IPS-18a (cell line): ENCODE measurements around the gene LIN52.
A peak's percentile ranks its signal among the peaks of the same experiment; 100 is the strongest.
"Not testable (repeated sequence)": the region's sequence is repeated elsewhere in the genome, so short reads cannot be mapped to it uniquely, and the experiment has no call there.

Experiments
- H3K27ac ChIP-seq: one replicate; pipeline ENCODE4 v1.5.1; 2013; ENCODE audit warnings: low read length
- H3K27me3 ChIP-seq: one replicate; pipeline ENCODE4 v1.6.1; 2013; ENCODE audit warnings: mild to moderate bottlenecking, low read length; ENCODE audit not compliant: control insufficient read depth, insufficient read depth
- H3K36me3 ChIP-seq: one replicate; pipeline ENCODE4 v1.6.1; 2013; ENCODE audit warnings: low read depth, low read length; ENCODE audit not compliant: control insufficient read depth
- H3K4me1 ChIP-seq: one replicate; pipeline ENCODE4 v1.6.1; 2013; ENCODE audit warnings: low read depth, low read length; ENCODE audit not compliant: control insufficient read depth
- H3K4me3 ChIP-seq: one replicate; pipeline ENCODE4 v1.5.1; 2013; ENCODE audit warnings: low read length
- H3K9ac ChIP-seq: one replicate; pipeline ENCODE4 v1.6.1; 2013; ENCODE audit warnings: mild to moderate bottlenecking, low read length, moderate library complexity
- H3K9me3 ChIP-seq: one replicate; pipeline ENCODE4 v1.6.1; 2013; ENCODE audit warnings: low read depth, low read length; ENCODE audit not compliant: control insufficient read depth

Gene LIN52

DNA sequence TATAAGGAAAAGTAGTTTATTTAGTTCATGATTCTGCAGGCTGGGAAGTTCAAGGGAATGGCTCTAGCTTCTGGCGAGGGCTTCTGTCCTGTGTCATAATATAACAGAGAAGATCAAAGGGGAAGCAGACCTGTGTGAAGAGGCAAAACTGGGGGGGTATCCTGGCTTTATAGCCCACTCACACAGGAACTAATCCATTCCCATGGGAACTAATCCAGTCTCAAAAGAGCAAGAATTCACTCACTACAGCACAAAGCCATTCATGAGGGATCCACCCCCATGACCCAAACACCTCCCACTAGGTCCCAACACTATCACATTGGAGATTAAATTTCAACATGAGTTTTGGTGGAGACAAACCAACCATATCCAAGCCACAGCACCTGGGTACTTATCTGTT, 7.4 kb upstream of the LIN52 start:
- Histone ChIP-seq H3K27ac (no peak overlapping the region), H3K36me3 (peaks cover 1% of the 10 kb centered on the region), H3K9me3 (no peaks in the 10 kb centered on the region), H3K4me3 (no peak overlapping the region), H3K4me1 (no peaks in the 10 kb centered on the region), H3K9ac (no peak overlapping the region), H3K27me3 (no peaks in the 10 kb centered on the region)

DNA sequence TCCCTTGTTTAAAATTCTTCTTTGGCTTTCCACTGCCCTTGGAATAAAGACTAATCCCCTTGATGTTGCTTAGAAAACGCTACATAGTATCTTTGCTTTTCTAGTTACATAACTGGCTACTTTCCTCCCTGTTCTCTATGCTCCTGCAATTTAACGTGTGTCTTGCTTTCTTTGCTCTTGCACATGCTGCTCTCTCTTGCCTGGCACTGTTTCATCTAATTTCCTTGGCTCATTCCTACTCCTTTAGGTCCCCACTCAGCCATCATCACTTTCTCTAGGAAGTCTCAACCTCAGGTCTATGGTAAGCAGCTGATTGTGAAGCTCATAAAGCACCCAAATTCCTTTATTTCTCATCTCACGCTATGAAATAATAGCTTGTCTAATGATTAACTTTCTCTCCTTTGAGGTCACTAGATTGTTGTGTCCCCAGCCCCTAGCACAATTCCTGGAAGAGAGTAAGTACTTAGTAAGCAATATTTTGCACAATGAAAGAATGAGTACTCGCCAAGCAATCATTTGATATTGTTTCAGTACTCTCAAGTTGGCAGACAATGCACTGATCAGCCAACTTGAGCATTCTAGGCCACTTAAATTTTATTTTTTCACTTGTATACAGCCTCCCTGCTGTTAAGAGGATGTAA, 3.8 kb upstream of the LIN52 start:
- H3K4me3 ChIP-seq = no peak overlapping the region
- no peaks in the 10 kb centered on the region for H3K27me3 ChIP-seq
- no peak overlapping the region for H3K9ac ChIP-seq
- no peaks in the 10 kb centered on the region for H3K9me3 ChIP-seq
- H3K27ac ChIP-seq = no peak overlapping the region
- peaks cover 4% of the 10 kb centered on the region for H3K4me1 ChIP-seq
- H3K36me3 ChIP-seq = no peaks in the 10 kb centered on the region

DNA sequence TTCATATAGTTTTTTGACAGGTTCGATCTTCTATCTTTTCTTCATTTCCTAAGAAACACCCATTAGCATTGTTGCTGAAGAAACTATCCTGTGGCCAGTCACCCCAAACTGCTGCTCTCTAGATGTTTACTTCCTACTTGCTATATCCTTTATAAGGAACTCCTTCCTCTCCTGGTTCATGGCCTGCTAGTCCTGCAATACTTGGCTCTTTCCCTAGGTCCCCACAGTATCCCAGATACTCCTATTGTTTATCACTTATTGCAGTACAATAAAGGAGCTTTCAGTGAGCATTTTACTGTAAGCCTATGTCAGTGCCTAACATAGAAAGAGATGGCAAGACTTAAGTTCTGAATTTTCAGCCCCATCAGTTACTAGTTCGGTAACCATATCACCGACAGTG, 3.3 kb upstream of the LIN52 start:
- H3K36me3 ChIP-seq = no peaks in the 10 kb centered on the region
- H3K4me1 ChIP-seq = peaks cover 5% of the 10 kb centered on the region
- no peaks in the 10 kb centered on the region for H3K27me3 ChIP-seq
- H3K9me3 ChIP-seq = no peaks in the 10 kb centered on the region
- H3K27ac ChIP-seq = no peak overlapping the region
- no peak overlapping the region for H3K9ac ChIP-seq
- H3K4me3 ChIP-seq = no peak overlapping the region

GRCh38 chr14:74083161-74083560, 1.6 kb upstream of the LIN52 start:
- no peak overlapping the region for H3K27ac ChIP-seq

GRCh38 chr14:74083784-74084276, 926 bp upstream of the LIN52 start:
- H3K4me3 ChIP-seq = peak overlapping the region; percentile 93
- H3K27ac ChIP-seq = peak overlapping the region; percentile 59
- H3K9me3 ChIP-seq = no peaks in the 10 kb centered on the region

More at GRCh38 chr14:74083161-74083560, 1.6 kb upstream of the LIN52 start:
- peak overlapping the region; percentile 93 for H3K4me3 ChIP-seq
- H3K36me3 ChIP-seq = no peaks in the 10 kb centered on the region
- H3K4me1 ChIP-seq = peaks cover 5% of the 10 kb centered on the region
- H3K27me3 ChIP-seq = no peaks in the 10 kb centered on the region
- H3K9ac ChIP-seq = peak overlapping the region; percentile 93
- no peaks in the 10 kb centered on the region for H3K9me3 ChIP-seq

GRCh38 chr14:74085047-74085637, 386 bp downstream of the LIN52 start:
- H3K27me3 ChIP-seq = no peaks in the 10 kb centered on the region
- peak overlapping the region; percentile 93 for H3K9ac ChIP-seq
- H3K4me3 ChIP-seq = peak overlapping the region; percentile 84
- H3K27ac ChIP-seq = peak overlapping the region; percentile 78
- H3K36me3 ChIP-seq = no peaks in the 10 kb centered on the region
- no peaks in the 10 kb centered on the region for H3K9me3 ChIP-seq
- peaks cover 5% of the 10 kb centered on the region for H3K4me1 ChIP-seq

More at GRCh38 chr14:74083784-74084276, 926 bp upstream of the LIN52 start:
- Histone ChIP-seq H3K9ac (peak overlapping the region; percentile 93), H3K36me3 (no peaks in the 10 kb centered on the region), H3K27me3 (no peaks in the 10 kb centered on the region), H3K4me1 (peaks cover 5% of the 10 kb centered on the region)

DNA sequence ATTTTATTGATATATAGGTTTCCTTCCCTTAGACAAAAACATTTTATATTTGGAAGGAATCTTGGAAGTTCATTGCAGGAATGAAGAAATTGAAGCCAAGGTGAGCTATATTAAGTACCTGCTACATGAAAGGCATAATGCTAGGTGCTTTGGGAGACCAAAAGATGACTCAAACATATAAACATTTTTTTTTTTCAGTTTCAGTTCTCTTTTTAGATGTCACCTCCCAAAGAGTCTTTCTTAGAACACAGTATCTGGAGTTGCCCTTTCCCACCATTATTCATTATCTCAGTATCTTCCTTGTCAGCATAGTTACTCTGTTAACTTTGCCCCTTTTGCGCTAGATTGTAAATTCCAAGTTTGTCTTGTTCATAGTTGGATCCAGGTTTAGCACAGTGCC, 1.1 kb downstream of the LIN52 start:
- peaks cover 5% of the 10 kb centered on the region for H3K4me1 ChIP-seq
- H3K27me3 ChIP-seq = no peaks in the 10 kb centered on the region
- no peak overlapping the region for H3K27ac ChIP-seq
- peaks cover 2% of the 10 kb centered on the region for H3K36me3 ChIP-seq
- H3K4me3 ChIP-seq = peak overlapping the region; percentile 84
- no peaks in the 10 kb centered on the region for H3K9me3 ChIP-seq
- H3K9ac ChIP-seq = peak overlapping the region; percentile 93

GRCh38 chr14:74089251-74090020, 4.7 kb downstream of the LIN52 start:
- H3K9ac ChIP-seq = no peak overlapping the region
- H3K36me3 ChIP-seq = peaks cover 8% of the 10 kb centered on the region
- H3K4me1 ChIP-seq = peaks cover 5% of the 10 kb centered on the region
- H3K9me3 ChIP-seq = no peaks in the 10 kb centered on the region
- H3K4me3 ChIP-seq = no peak overlapping the region
- H3K27ac ChIP-seq = no peak overlapping the region
- H3K27me3 ChIP-seq = no peaks in the 10 kb centered on the region

- H3K27ac ChIP-seq = no peak overlapping the region
- no peak overlapping the region for H3K4me3 ChIP-seq
- peaks cover 25% of the 10 kb centered on the region for H3K36me3 ChIP-seq
- no peaks in the 10 kb centered on the region for H3K27me3 ChIP-seq
- H3K9me3 ChIP-seq = no peaks in the 10 kb centered on the region
- no peaks in the 10 kb centered on the region for H3K4me1 ChIP-seq
- H3K9ac ChIP-seq = no peak overlapping the region
These were observed 20.6 kb downstream of the LIN52 start for GRCh38 chr14:74105381-74105780.

DNA sequence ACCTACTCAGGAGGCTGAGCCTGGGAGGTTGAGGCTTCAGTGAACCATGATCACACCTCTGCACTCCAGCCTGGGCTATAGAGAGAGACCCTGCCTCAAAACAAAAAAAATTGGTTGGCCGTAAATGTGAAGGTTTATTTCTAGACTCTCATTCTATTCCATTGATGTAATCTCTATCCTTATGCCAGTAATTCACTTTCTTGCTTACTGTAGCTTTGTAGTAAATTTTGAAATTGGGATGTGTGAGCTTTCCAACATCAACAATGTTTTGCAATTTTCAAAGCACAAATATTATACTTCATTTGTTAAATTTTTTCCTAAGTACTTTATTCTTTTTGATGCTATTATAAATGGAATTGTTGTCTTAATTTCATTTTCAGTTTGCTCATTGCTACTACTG, 24.6 kb downstream of the LIN52 start:
- Histone ChIP-seq H3K9me3 (no peaks in the 10 kb centered on the region), H3K27me3 (no peaks in the 10 kb centered on the region), H3K4me3 (no peak overlapping the region), H3K27ac (no peak overlapping the region), H3K4me1 (no peaks in the 10 kb centered on the region), H3K36me3 (peaks cover 13% of the 10 kb centered on the region), H3K9ac (no peak overlapping the region)

DNA sequence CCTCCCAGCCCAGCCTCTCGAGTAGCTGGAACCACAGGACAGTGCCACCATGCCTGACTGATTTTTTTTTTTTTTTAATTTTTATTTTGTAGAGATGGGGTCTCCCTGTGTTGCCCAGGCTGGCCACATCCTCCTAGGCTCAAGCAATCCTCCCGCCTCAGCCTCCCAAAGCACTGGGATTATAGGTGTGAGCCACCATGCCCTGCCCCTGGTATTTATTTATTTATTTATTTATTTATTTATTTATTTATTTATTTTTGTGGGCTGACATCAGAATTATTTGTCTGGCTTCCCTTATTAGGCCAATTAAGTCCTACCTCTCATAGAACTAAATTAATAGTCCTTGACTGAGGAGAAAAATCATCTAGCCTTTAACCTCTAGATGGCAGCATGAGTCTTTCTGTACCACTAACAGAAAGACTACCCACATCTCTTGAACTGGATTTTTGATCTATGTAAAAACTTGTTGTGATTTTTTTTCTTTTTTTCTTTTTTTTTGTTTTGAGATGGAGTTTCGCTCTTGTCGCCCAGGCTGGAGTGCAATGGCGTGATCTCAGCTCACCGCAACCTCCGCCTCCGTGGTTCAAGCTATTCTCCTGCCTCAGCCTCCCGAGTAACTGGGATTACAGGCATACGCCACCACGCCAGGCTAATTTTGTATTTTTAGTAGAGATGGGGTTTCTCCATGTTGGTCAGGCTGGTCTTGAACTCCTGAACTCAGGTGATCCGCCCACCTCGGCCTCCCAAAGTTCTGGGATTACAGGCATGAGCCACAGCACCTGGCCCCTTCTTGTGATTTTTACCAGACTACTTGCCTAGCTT, 26.9 kb downstream of the LIN52 start:
- H3K27me3 ChIP-seq, H3K9ac ChIP-seq, H3K9me3 ChIP-seq, H3K4me3 ChIP-seq, H3K4me1 ChIP-seq, H3K27ac ChIP-seq, H3K36me3 ChIP-seq: not testable (repeated sequence)
